ENCODE results near the gene RCL1.
"Not testable (repeated sequence)": the region's sequence is repeated elsewhere in the genome, so short reads cannot be mapped to it uniquely, and the experiment has no call there.

RCL1 gene

DNA sequence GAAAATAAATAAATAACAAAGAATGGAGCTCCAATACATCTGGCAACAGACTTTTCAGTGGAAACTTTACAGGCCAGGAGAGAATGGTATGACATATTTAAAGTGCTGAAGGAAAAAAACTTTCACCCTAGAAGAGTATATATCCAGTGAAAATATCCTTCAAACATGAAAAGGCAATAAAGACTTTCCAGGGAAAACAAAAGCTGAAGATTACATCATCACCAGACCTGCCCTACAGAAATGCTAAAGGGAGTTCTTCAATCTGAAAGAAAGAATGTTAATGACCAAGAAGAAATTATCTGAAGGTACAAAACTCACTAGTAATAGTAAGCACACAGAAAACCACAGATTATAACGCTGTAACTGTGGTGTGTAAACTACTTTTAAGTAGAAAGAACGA is 8.3 kb upstream of the RCL1 start:
- DNase-seq: no peak

DNA sequence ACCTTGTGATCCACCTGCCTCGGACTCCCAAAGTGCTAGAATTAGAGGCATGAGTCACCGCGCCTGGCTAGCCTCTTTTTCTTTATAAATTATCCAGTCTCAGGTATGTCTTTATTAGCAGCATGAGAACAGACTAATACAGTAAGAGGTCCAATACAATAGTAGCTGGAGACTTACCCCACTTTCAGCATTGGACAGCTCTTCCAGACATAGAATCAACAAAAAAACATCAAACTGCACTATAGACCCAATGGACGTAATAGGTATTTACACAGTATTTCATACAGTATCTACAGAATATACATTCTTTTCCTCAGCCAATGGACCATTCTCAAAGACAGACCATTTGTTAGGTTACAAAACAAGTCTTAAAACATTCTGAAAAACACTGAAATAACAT is 6.1 kb upstream of the RCL1 start:
- no peak for DNase-seq

DNA sequence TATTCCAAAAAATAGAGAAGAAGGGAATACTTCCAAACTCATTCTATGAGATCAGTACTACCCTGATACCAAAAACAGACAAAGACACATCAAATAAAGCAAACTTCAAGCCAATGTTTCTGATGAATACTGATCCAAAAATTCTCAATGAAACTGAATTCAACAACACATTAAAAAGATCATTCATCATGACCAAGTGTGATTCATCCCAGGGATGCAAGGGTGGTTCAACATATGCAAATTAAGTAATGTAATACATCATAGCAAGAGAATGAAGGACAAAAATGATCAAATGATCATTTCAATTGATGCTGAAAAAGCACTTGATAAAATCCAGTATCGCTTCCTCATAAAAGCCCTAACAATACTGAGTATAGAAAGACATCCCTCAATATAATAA is 4.9 kb upstream of the RCL1 start:
- DNase-seq: no peak

DNA sequence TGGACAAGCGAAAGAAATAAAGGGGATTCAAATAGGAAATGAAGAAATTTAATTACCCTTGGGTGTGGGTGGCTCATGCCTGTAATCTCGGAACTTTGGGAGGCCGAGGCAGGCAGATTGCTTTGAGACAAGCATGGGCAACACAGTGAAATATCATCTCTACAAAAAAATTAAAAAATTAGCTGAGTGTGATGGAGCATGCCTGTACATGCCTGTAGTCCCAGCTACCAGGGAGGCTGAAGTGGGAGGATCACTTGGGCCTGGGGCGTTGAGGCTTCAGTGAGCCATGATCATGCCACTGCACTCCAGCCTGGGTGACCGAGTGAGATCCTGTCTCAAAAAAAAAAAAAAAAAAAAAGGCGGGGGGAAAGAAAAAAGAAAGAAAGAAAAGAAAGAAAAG is 4.0 kb upstream of the RCL1 start:
- no peak for DNase-seq

DNA sequence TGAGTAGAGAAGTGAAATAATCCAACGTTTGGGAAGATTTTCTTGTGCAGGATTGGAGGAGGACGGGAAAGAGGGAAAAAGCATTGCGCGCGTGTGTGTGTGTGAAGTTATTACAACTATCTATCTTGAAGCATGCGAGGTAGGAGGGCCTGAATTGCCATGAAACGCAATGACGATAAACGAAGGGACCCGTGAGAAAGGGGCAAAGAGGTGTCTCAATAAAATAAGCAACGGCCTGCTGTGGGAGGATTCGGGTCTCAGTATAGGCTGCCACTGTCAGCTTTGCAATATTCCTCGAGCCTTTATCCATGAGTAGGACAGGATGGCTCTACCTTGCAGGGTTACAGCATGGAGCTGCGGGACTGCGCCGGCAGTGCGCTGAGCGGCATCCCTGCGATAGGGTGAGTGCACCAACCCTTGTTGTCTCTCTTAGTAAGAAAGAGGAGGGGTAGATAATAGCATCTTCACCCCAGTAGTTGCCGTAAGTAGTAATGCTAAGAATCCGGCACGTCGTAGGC is 631 bp upstream of the RCL1 start:
- DNase-seq: no peak

DNA sequence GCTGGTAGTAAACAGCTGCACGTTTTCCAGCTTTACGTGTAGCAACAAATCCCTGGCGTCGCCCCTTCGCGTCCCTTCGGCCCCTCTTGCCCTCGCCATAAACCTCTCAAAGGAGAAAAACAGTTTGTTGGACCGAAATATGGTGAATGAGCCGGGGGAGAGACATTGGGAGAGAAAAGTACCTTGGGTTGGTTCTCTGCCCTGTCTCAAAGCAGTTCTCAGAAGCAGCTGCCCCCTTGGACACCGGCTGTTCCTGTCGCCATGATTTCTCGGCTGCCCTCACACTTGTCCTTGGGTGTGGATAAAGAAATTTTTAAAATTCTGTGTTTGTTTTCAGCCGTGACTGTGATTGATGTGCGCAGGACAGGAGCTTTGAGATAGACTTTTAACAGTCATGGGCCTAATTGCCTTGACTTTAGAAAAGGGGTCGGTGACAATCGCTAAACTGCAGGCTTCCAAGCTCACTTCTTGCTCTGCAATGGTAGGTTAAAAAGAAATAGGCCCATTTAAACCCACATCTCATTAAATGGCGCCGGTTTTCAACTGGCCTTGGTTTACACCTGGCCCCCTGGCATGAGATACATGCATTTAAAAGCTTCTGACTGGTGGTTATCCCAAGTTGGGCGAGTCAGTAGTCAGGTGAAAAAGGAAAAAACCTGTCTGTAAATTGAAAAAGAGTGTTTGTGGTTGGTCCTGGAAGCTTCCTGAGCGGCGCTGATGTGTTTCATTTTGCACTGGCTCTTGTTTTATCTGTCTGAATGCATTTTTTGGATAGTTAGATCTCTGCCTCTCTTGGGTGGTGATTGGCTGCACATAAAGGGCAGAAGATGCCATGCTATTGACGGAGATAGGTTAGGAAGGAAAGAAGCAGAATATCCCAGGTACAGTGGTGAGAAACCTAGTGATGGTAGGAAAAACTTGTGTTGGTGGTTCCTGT is 983 bp downstream of the RCL1 start:
- no peak for DNase-seq

DNA sequence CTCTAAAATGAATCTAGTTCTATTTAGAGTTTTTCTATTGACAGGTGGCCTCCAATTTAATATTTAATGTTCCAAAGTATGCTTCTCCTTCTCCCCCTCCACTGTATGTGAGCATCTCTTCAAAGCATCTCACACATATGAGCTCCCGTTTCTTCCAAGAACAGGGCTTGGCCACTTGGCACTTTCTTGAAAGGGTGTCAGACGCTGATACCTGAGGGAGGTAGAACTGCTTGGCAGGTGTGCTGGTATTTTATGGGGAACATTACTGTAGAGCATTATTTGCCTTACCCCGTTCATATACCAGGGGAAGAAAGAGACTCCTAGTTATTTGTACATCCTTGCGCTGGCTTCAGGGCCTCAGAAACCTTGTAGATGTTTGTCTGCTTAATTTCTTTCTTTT is 1.9 kb downstream of the RCL1 start:
- DNase-seq: no peak

DNA sequence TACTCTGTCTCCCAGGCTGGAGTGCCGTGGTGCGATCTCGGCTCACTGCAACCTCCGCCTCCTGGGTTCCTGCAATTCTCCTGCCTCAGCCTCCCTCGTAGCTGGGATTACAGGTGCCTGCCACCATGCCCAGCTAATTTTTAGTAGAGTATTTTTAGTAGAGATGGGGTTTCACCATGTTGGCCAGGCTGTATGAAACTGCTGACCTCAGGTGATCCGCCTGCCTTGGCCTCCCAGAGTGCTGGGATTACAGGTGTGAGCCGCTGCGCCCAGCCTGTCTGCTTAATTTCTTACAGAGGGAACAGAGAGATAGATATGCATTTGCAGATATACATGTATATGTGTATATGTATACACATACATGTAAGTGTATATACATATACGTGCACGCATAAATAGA is 2.4 kb downstream of the RCL1 start:
- not testable (repeated sequence) for DNase-seq

DNA sequence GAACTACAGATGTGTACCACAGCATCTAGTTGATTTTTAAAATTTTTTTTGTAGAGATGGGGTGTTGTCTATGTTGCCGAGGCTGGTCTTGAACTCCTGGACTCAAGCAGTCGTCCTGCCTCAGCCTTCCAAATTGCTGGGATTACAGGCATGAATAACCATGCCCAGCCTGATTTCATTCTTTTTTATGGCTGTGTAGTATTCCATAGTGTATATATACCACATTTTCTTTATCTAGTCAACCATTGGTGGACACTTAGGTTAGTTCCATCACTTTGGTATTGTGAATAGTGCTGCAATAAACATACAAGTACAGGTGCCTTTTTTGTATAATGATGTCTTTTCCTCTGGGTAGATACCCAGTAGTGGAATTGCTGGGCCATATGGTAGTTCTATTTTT is 3.8 kb downstream of the RCL1 start:
- no peak for DNase-seq

DNA sequence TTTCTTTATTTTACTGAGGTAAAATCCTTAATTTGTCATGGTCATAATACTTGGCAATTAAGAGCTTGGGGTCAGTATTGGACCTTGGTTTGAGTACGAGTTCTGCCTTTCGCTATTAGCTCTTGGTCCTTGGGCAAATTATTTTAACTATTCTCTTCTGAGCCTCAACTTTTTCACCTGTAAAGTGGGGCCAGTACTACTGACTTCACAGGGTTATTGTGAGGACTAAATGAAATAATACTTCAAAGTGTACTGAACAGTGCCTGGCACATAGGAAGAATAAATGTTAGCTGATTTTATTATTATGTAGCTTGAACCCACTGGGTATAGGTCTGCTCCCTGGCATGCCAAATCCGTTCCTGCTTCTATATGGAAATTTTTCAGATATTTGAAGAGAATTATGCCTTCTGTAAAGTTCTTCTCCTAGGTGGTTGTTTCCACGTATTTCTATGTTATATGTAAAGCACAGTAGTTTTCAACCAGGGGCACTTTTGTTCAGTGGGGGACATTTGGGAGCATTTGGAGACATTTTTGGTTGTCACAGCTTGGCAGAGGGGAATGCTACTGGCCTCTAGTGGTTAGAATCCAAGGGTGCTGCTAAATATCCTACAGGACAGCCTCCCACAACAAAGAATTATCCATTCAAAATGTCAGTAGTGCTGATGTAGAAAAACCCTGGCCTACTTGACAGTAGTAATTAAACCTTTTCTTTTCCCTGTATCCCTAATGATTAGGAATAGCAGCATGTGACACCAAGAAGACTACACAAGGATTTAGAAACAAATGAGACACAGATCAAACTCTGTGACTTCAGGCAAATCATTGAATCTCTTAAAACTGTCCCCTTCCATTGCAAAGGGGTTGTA is 4.5 kb downstream of the RCL1 start:
- DNase-seq: no peak

DNA sequence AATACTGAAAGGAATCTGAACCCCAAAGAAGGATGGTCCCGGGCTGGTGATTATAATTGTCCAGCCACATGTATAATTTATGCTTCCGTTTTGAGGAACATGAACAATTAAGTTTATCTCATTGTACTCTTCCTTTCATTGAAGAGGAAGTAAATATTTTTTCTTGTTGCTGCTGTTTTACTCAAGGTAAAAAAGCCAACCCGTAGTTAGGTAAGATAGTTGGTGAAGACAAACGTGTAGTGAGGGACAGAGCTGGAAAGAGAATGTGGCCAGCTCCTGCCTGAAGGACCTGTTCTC is 5.1 kb downstream of the RCL1 start:
- DNase-seq: no peak

DNA sequence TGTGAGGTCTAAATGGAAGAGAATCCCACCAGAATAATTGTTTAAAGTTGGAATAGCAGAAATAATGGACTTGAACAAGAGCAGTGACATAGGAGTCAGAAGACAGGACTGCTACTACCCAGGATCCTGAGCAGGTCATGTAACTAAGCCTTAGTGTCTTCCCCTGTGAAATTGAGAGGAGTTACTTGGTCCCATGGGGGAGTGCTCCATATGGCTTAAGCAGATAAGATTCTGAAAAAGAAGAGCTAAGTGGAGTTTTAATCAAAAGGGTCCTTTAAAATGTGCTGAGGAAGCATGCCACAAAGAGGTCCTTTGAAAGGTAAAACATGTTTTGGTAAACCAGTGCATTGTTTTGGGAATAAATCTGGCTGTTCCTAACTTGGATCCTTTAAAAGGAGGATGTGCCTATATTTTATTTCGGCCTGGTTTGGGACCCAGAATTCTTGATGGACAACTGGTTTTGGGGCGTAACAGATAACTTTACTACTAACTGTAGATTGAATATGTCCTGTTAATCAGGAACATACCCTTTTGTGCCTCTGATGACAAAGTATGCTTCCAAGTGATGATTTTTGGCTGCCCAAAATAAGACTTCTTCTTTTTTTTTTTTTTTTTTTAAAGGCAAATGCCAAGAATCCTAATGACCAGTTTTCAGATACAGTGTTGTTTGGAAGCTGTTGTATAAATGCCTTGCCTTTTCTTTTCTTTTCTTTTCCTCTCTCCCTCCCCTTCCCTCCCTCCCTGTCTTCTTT is 5.7 kb downstream of the RCL1 start:
- no peak for DNase-seq

DNA sequence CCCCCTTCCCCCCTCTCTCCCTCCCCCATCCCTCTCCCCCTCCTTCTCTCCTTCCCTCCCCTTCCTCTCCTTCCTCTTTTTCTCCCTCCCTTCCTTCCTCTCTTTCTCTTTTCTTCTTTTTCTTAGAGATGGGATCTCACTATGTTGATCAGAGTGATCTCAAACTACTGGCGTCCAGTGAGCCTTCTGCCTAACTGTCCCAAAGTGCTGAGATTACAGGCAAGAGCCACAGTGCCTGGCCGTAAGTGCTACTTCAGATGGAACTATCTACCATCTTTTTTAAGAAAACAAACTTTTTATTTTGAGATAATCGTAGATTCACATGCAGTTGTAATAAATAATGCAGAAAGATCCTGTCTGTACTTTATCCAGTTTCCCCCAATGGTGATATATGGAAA is 6.3 kb downstream of the RCL1 start:
- no peak for DNase-seq

DNA sequence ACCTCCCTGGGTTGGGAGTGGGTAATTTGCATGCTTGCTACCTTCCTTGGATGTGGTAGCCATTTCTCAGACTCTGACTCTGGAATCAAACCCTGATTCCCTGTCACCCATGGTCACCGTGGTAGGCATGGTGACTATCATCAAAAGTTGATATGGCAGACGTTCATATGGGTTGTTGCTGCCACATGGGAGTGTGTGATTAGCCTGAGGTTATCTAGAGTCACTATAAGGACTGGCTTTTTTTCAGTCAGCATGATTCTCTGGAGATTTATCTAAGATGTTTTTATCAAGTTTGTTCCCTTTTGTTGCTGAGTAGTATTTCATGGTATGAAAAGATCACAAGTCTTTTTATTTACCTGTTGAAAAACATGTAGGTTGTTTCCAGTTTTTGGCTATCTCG is 7.0 kb downstream of the RCL1 start:
- no peak for DNase-seq

DNA sequence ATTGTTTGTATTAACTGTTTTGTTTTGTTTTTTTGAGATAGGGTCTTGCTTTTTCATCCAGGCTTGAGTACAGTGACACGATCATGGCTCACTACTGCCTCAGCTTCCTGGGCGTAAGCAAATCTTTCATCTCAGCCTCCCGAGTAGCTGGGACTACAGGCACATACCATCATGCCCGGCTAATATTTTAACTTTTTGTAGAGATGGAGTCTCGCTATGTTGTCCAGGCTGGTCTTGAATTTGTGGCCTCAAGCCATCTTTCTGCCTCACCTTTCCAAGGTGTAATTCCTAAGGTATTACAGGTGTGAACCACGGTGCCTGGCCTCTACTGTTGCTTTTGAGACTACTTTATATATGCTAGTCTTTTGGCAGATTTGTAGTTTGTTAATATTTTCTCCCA is 8.4 kb downstream of the RCL1 start:
- DNase-seq: no peak

DNA sequence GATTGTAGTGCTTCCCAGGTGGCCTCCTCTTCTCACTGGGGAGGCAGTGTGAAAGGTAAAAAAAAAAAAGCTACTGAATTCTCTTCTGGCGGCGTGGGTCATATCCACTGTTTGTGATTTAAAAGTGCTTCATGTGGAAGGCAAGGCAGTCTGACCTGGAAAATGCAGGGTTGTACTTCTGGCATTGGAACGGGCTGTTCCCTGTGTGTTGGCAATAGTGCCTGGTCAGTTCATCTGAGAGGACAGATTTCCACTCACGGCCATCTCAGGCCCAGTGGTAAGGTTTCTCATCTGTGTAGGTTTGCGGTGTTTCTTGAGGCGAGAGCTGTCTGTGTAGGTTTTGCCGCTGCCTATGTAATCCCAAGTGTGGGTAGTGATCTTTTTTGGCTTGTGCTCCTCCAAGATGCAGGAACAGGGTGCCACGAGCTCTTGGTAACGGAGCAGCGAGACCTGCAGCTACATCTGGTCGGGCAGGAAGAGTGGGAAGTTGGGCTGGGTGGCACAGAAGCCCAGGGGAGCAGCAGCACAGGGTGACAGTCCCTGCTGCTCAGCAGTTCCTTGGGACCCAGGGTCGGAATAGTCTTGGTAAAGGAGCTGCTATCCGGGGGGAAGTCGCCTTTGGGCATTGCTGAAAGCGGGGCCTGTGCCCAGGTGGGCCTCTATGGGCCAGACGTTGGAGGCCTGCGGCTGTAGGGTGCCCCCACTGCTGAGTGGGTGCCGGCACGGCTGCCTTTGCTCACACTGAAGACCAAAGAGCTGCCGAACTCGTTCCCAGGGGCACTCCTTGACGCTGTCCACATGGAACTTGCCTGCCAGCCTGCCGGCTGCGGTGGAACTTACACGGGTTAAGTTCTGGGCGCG is 11.2 kb downstream of the RCL1 start:
- no peak for DNase-seq

DNA sequence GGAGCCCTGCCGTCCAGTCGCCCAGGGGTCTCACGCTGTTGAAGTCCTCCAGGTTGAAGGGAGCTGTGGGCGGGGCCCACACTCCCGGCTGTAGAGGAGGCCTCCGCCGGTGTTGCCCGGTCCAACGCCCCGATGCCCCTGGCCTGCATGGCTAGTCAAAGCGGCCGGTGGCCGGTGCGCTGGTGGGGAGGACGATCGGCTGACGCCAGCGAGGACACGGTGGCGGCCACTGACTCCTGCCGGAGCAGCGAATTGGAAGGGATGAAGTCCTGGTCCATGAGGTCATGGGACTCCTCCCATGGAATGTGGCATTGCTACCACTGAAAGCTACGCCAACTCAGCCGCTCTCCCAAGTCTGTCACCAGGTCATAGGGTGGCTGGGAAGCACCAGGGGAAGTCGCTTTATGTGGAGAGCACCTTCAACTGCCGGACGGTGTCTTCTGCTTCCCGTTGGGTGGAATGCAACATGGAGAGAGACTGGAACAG is 11.8 kb downstream of the RCL1 start:
- DNase-seq: no peak

DNA sequence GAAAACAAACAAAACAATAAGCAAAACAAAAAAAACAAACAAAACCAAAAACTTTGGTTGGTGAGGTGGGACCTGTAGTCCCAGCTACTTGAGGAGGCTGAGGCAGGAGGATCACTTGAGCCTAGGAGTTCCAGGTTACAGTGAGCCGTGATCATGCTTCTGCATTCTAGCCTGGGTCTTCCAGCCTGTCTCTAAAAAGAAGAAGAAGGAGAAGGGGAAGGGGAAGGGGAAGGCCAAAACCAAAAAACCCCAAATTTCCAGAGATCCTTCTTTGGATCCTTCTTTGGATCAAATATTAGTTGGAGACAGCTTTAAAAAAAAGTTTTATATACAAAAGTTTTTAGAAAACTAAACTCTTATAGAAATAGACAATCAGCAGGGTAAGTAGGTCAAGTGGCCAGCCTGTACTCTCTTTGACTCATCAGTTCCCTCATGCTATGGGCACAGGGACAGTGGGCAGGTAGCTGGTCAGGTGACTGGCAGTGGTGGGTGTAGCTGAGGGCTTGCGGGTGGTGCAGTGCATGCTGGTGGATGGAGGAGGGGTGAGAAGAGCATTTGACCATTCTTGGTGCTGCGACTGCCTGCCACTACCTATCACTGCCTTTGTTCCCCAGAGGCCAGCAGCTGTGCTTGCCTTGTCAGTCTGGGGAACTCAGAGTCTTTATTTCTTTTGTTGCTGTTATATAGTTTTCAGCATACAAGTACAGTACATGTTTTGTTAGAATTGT is 12.6 kb downstream of the RCL1 start:
- DNase-seq: no peak

DNA sequence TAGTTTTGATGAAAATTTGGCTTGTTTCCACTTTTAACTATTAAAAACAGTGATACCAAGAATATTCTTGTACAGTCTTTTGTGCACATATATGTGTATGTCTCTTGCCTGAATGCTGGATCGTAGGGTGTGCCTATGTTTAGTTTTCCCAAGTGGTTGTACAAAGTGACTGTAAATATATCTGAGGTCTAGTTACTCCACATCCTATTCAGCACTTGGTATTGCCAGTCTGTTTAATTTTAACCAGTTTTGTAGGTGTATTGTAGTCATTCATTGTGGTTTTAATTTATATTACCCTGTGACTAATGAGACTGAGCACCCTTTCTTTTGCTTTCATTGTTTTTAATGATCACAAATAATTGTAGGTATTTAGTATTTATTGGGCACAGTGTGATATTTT is 17.8 kb downstream of the RCL1 start:
- DNase-seq: no peak

DNA sequence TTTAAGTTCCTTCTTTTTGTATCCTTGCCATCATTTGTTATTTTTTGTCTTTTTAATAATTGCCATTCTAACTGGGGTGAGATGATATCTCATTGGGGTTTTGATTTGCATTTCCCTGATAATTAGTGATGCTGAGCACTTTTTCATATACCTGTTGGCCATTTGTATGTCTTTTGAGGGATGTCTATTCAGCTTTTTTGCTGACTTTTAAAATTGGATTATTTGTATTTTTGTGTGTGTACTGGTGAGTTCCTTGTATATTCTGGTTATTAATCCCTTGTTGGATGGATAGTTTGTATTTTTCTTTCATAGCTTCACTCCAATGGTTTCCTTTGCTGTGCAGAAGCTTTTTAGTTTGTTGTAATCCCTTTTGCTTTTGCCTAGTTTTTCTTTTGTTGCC is 19.1 kb downstream of the RCL1 start:
- DNase-seq: no peak

DNA sequence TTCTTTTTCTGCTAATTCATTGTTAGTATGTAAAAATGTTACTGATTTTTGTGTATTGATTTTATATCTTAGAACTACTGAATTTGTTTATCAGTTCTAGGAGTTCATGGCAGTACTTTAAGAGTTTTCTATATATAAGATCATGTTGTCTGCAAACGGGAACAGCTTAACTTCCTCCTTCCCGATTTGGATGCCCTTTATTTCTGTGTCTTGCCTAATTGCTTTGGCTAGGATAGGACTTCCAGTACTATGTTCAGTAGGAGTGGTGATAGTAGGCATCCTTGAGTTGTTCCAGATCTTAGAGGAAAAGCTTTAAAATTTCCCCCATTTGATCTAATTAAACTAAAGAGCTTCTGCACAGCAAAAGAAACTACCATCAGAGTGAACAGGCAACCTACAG is 20.1 kb downstream of the RCL1 start:
- no peak for DNase-seq

Data from effector CD8-positive, alpha-beta T cell (primary cell).